Ishikawa (cell line): ENCODE data around the gene ADAP1.

Source experiments
- TF ChIP-seq, protein P1 (sequence below): IDR thresholded peaks from 2 replicates; pipeline ENCODE4 v1.6.1; 2012; ENCODE audit warnings: low read depth, mild to moderate bottlenecking
- TF ChIP-seq, protein P2 (sequence below): IDR thresholded peaks from 2 replicates; pipeline ENCODE4 v1.6.1; 2012

DNA sequence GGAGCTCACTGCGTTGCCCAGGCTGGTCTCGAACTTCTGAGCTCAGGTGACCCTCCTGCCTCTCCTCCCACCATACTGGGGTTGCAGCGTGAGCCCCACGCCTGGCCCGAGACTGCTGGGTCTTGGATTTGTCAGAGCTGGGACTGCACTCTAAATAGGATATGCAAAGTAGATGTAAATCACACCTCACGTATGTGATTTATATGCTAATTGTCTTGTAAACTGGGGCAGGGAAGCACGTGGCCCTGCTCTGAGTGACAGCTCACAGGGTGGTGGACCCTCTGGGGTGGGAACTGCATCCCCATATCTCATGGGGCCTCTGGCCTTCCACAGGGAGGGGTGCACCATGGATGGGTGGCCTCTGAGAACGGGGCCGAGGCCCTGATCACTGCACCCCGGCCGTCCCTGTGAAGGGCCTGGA is 44.0 kb downstream of the ADAP1 start:
- TF ChIP-seq, protein P1, sequence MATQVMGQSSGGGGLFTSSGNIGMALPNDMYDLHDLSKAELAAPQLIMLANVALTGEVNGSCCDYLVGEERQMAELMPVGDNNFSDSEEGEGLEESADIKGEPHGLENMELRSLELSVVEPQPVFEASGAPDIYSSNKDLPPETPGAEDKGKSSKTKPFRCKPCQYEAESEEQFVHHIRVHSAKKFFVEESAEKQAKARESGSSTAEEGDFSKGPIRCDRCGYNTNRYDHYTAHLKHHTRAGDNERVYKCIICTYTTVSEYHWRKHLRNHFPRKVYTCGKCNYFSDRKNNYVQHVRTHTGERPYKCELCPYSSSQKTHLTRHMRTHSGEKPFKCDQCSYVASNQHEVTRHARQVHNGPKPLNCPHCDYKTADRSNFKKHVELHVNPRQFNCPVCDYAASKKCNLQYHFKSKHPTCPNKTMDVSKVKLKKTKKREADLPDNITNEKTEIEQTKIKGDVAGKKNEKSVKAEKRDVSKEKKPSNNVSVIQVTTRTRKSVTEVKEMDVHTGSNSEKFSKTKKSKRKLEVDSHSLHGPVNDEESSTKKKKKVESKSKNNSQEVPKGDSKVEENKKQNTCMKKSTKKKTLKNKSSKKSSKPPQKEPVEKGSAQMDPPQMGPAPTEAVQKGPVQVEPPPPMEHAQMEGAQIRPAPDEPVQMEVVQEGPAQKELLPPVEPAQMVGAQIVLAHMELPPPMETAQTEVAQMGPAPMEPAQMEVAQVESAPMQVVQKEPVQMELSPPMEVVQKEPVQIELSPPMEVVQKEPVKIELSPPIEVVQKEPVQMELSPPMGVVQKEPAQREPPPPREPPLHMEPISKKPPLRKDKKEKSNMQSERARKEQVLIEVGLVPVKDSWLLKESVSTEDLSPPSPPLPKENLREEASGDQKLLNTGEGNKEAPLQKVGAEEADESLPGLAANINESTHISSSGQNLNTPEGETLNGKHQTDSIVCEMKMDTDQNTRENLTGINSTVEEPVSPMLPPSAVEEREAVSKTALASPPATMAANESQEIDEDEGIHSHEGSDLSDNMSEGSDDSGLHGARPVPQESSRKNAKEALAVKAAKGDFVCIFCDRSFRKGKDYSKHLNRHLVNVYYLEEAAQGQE = no peak
- TF ChIP-seq, protein P2, sequence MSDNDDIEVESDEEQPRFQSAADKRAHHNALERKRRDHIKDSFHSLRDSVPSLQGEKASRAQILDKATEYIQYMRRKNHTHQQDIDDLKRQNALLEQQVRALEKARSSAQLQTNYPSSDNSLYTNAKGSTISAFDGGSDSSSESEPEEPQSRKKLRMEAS = no peak
